Mesendoderm (in vitro differentiated cells): Measurements from ENCODE around the gene C4B.
"Not testable (repeated sequence)": the region's sequence is repeated elsewhere in the genome, so short reads cannot be mapped to it uniquely, and the experiment has no call there.

Experiments used
- DNase-seq: peaks from one replicate; pipeline ENCODE4 v3.0.0; 2013
- H2AK5ac ChIP-seq: 2 replicates; pipeline ENCODE4 v1.6.1; 2013; ENCODE audit warnings: low read length, inconsistent platforms
- H2BK120ac ChIP-seq: 2 replicates; pipeline ENCODE4 v1.6.1; 2013; ENCODE audit warnings: low read depth, mild to moderate bottlenecking, low read length, moderate library complexity, mixed read lengths
- H2BK15ac ChIP-seq: replicated peaks from 2 replicates; pipeline ENCODE4 v1.6.1; 2013; ENCODE audit warnings: low read depth, mild to moderate bottlenecking, moderate library complexity
- H2BK5ac ChIP-seq: 2 replicates; pipeline ENCODE4 v1.6.1; 2013; ENCODE audit warnings: low read length, inconsistent platforms
- H3K18ac ChIP-seq: 2 replicates; pipeline ENCODE4 v1.6.1; 2013; ENCODE audit warnings: mild to moderate bottlenecking, low read length, mixed read lengths
- H3K23ac ChIP-seq: one replicate; pipeline ENCODE4 v1.6.1; 2013; ENCODE audit warnings: low read length
- H3K27ac ChIP-seq: 2 replicates; pipeline ENCODE4 v1.5.1; 2013; ENCODE audit warnings: low read depth, mild to moderate bottlenecking, inconsistent platforms, low read length, moderate library complexity
- H3K27me3 ChIP-seq: 2 replicates; pipeline ENCODE4 v1.6.1; 2013; ENCODE audit warnings: low read length, control low read depth, mild to moderate bottlenecking, inconsistent platforms; ENCODE audit not compliant: insufficient read depth, poor library complexity
- H3K36me3 ChIP-seq: 2 replicates; pipeline ENCODE4 v1.6.1; 2013; ENCODE audit warnings: low read length, inconsistent platforms; ENCODE audit not compliant: control insufficient read depth, insufficient read depth
- H3K4ac ChIP-seq: one replicate; pipeline ENCODE4 v1.6.1; 2013; ENCODE audit warnings: low read depth, mild to moderate bottlenecking, low read length, moderate library complexity
- H3K4me1 ChIP-seq: 2 replicates; pipeline ENCODE4 v1.6.1; 2013; ENCODE audit warnings: low read depth, low read length, inconsistent platforms; ENCODE audit not compliant: control insufficient read depth
- H3K4me2 ChIP-seq: 2 replicates; pipeline ENCODE4 v1.6.1; 2013; ENCODE audit warnings: low read length
- H3K4me3 ChIP-seq: 2 replicates; pipeline ENCODE4 v1.5.1; 2013; ENCODE audit warnings: mild to moderate bottlenecking, low read length
- H3K56ac ChIP-seq: one replicate; pipeline ENCODE4 v1.6.1; 2013; ENCODE audit warnings: low read length
- H3K79me1 ChIP-seq: 2 replicates; pipeline ENCODE4 v1.6.1; 2013; ENCODE audit warnings: low read length, inconsistent platforms
- H3K79me2 ChIP-seq: 2 replicates; pipeline ENCODE4 v1.6.1; 2013; ENCODE audit warnings: mild to moderate bottlenecking, low read length; ENCODE audit not compliant: control insufficient read depth, insufficient read depth
- H3K9ac ChIP-seq: 2 replicates; pipeline ENCODE4 v1.6.1; 2013; ENCODE audit warnings: low read length, inconsistent platforms
- H4K5ac ChIP-seq: one replicate; pipeline ENCODE4 v1.6.1; 2013; ENCODE audit warnings: low read length
- H4K8ac ChIP-seq: one replicate; pipeline ENCODE4 v1.6.1; 2013; ENCODE audit warnings: low read depth, mild to moderate bottlenecking, control low read depth, low read length, moderate library complexity
- WGBS: extraction: QIAGEN DNeasy Blood & Tissue Kit; methylation state at CpG from one replicate; pipeline ENCODE4 v1.1.7; 2013; ENCODE audit warnings: low lambda C conversion rate, missing lambda C conversion rate; ENCODE audit not compliant: insufficient coverage; ENCODE audit errors: extremely low coverage; 5-methylcytosine and 5-hydroxymethylcytosine counted together

Gene C4B

DNA sequence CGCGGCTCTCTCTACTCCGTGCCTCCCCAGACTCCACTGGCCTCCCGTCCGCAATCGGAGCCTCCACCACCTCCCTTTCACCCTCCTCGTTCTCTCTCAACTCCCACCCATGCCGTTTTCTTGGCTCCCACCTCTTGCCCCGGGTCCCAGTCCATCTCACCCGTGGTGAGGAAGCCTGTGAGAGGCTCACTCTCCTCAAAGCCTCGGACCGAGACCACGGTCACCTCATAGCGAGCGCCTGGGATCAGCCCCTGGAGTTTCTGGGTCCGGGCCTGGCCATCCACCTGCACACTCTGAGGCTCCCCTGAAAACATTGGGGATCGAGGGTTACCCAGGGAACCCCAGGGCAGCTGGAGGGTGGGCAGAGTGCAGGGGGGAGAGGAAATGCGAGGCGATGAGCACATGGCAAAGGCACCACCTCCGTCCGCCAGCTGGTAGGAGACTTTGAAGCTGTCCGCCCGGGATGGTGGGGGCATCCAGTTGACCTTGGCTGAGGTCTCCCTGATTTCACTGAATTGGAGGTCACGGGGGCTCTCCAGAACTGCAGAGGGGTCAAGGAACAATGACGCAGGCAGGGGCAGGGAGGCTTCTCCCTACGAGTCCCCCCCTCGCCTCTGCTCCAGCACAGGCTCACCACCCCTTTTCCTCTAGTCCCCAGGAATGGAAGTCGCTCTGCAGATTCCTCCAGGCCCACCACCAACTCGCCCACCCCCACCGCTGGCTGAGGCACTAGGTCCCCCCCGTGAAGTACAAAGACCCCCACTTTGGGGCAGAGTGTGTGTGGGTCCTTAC lies 29.2 kb downstream of the C4B start:
- not testable (repeated sequence) for DNase-seq, H3K4me2 ChIP-seq, H3K56ac ChIP-seq, H2BK5ac ChIP-seq, H3K79me1 ChIP-seq, H3K18ac ChIP-seq, H3K4ac ChIP-seq, H3K4me3 ChIP-seq, H3K4me1 ChIP-seq, H3K27ac ChIP-seq, H3K36me3 ChIP-seq, H4K5ac ChIP-seq, H3K27me3 ChIP-seq, H3K23ac ChIP-seq, H3K79me2 ChIP-seq, H4K8ac ChIP-seq, H2AK5ac ChIP-seq, H2BK120ac ChIP-seq, H3K9ac ChIP-seq, H2BK15ac ChIP-seq
- no CpG with 5 or more reads among the region's 31 CpGs for WGBS

- no CpG with 5 or more reads among the region's 18 CpGs for WGBS
Observed at GRCh38 chr6:32044916-32045315, 30.3 kb downstream of the C4B start.

DNA sequence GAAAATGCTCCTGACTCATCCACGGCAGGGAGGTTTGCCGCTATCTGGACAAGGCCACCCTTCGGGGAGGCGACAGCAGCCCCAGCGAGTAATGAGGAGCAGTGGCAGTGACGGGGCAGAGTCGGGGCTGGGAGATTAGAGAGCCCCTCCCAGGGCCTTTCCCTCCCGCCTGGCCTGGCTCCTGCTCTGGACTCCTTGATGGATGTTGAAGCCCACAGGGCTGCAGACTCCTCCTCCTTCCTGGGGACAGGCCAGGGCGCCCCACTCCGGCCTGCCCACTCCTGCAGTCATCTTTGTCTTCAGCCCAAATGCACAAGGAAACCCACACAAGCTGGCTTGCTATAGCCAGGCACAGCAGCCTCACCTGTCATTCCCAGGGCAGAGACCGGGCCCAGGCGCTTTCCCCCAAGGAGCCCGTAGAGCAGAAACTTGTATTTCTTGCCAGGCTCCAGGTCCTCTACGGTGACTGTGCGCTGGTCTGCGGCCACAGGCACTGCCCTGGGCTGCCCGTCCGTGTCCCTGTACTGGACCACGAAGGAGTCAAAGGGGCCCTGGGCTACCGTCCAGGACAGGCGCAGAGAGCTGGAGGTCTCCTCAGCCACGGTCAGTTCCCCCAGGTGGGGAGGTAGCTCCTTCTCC lies 31.3 kb downstream of the C4B start:
- Histone ChIP-seq H4K8ac (no peak overlapping the region), H3K4ac (no peak overlapping the region), H2BK15ac (no peak overlapping the region), H3K27ac (no peak overlapping the region), H3K4me1 (no peaks in the 10 kb centered on the region), H4K5ac (no peak overlapping the region), H3K27me3 (no peaks in the 10 kb centered on the region), H3K9ac (no peak overlapping the region), H2BK5ac (no peak overlapping the region), H2AK5ac (no peak overlapping the region), H3K4me3 (no peak overlapping the region), H3K4me2 (no peak overlapping the region), H3K79me2 (no peaks in the 10 kb centered on the region), H3K36me3 (no peaks in the 10 kb centered on the region), H3K23ac (no peak overlapping the region), H3K56ac (no peak overlapping the region), H3K18ac (no peak overlapping the region), H3K79me1 (no peaks in the 10 kb centered on the region), H2BK120ac (no peak overlapping the region)
- no peak for DNase-seq
- WGBS, result no CpG with 5 or more reads among the region's 22 CpGs

More at GRCh38 chr6:32044916-32045315, 30.3 kb downstream of the C4B start:
- not testable (repeated sequence) for H3K4me2 ChIP-seq, H3K18ac ChIP-seq, H3K4me3 ChIP-seq, H3K36me3 ChIP-seq, H2BK15ac ChIP-seq, H3K27ac ChIP-seq, H3K23ac ChIP-seq, H3K27me3 ChIP-seq, DNase-seq, H4K8ac ChIP-seq, H3K79me2 ChIP-seq, H2BK120ac ChIP-seq, H2BK5ac ChIP-seq, H3K4ac ChIP-seq, H3K56ac ChIP-seq, H4K5ac ChIP-seq, H3K79me1 ChIP-seq, H3K4me1 ChIP-seq, H2AK5ac ChIP-seq, H3K9ac ChIP-seq

DNA sequence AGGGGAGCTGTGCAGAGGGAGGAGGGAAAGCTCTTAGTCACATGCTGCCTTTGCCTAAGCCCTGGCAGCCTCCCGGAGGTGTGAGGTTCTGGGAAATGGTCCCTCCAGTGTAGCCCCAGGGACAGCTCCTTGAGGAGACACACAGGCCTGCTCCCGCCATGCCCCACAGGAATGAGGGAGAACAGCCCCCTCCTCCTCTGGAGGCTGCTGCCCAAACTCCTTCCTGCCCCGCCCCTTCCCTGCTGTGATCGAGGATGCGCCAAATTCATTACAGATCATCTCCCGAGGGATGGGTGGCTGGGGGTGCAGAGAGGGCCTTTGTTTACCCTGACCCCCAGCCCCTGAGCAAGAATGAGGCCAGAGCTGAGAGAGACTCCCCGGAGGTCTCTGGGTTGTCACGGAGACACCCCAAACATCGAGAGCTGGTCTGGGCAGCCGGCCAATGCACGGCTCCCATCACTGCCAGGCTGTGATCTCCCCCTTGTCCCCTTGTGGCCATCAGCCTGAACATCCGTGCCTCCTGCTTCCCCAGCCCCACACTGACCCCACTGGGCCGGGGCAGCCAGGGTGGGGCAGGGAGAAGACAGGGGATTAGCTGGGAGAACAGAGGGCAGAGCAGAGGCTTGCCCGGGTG lies 32.0 kb downstream of the C4B start:
- H3K27ac ChIP-seq, result no peak overlapping the region
- no peaks in the 10 kb centered on the region for H3K79me1 ChIP-seq
- no peaks in the 10 kb centered on the region for H3K79me2 ChIP-seq
- H3K23ac ChIP-seq, result no peak overlapping the region
- peak; percentile 57 for DNase-seq
- no peaks in the 10 kb centered on the region for H3K36me3 ChIP-seq
- no peak overlapping the region for H2BK5ac ChIP-seq
- H3K9ac ChIP-seq, result no peak overlapping the region
- H3K27me3 ChIP-seq, result no peaks in the 10 kb centered on the region
- no peak overlapping the region for H4K8ac ChIP-seq
- no peak overlapping the region for H2BK15ac ChIP-seq
- WGBS, result no CpG with 5 or more reads among the region's 14 CpGs
- H2BK120ac ChIP-seq, result no peak overlapping the region
- no peak overlapping the region for H3K18ac ChIP-seq
- H3K4ac ChIP-seq, result no peak overlapping the region
- no peak overlapping the region for H3K4me3 ChIP-seq
- no peaks in the 10 kb centered on the region for H3K4me1 ChIP-seq
- no peak overlapping the region for H4K5ac ChIP-seq
- no peak overlapping the region for H3K56ac ChIP-seq
- no peak overlapping the region for H2AK5ac ChIP-seq
- no peak overlapping the region for H3K4me2 ChIP-seq

- DNase-seq, result peak; percentile 71
- no peak overlapping the region for H2BK120ac ChIP-seq
- H3K79me1 ChIP-seq, result no peaks in the 10 kb centered on the region
- H3K23ac ChIP-seq, result no peak overlapping the region
- H3K4me3 ChIP-seq, result no peak overlapping the region
- H3K56ac ChIP-seq, result no peak overlapping the region
- H3K4ac ChIP-seq, result no peak overlapping the region
- H3K18ac ChIP-seq, result no peak overlapping the region
- no peak overlapping the region for H4K5ac ChIP-seq
- H3K4me2 ChIP-seq, result no peak overlapping the region
- H4K8ac ChIP-seq, result no peak overlapping the region
- H3K27me3 ChIP-seq, result no peaks in the 10 kb centered on the region
- H3K9ac ChIP-seq, result no peak overlapping the region
- H3K36me3 ChIP-seq, result no peaks in the 10 kb centered on the region
- no peak overlapping the region for H2BK15ac ChIP-seq
- no peaks in the 10 kb centered on the region for H3K79me2 ChIP-seq
- no peak overlapping the region for H3K27ac ChIP-seq
- H2BK5ac ChIP-seq, result no peak overlapping the region
- no peak overlapping the region for H2AK5ac ChIP-seq
- no peaks in the 10 kb centered on the region for H3K4me1 ChIP-seq
- no CpG with 5 or more reads among the region's 11 CpGs for WGBS
Observed at GRCh38 chr6:32047084-32047478, 32.5 kb downstream of the C4B start.
